Hematopoietic multipotent progenitor cell treated with erythropoietin and hydrocortisone succinate and interleukin-3 and kit ligand, for 15 days (in vitro differentiated cells): ENCODE measurements around the gene EHF.

ENCODE experiments used
- DNase-seq: peaks from one replicate; pipeline ENCODE4 v3.0.0-alpha.2; 2015; ENCODE audit warnings: low spot score

EHF gene

GRCh38 chr11:34625576-34625975 is 4.7 kb downstream of the EHF start:
- DNase-seq, result no peak

GRCh38 chr11:34626393-34626792 is 5.5 kb downstream of the EHF start:
- no peak for DNase-seq

- DNase-seq, result no peak
Observed at GRCh38 chr11:34627197-34627596, 6.3 kb downstream of the EHF start.

- DNase-seq, result no peak
Observed at GRCh38 chr11:34629711-34630110, 8.8 kb downstream of the EHF start.

GRCh38 chr11:34630544-34630943 is 9.7 kb downstream of the EHF start:
- DNase-seq, result no peak

- DNase-seq, result no peak
Observed at GRCh38 chr11:34631297-34631696, 10.4 kb downstream of the EHF start.

GRCh38 chr11:34631737-34632104 is 10.8 kb downstream of the EHF start:
- no peak for DNase-seq

GRCh38 chr11:34632105-34632791 is 11.4 kb downstream of the EHF start:
- DNase-seq, result no peak

GRCh38 chr11:34633640-34633989 is 12.7 kb downstream of the EHF start:
- no peak for DNase-seq

GRCh38 chr11:34633990-34634693 is 13.2 kb downstream of the EHF start:
- no peak for DNase-seq

GRCh38 chr11:34634694-34635062 is 13.8 kb downstream of the EHF start:
- no peak for DNase-seq

- no peak for DNase-seq
Observed at GRCh38 chr11:34636127-34636526, 15.2 kb downstream of the EHF start.

- DNase-seq, result no peak
Observed at GRCh38 chr11:34637303-34637702, 16.4 kb downstream of the EHF start.

- DNase-seq, result no peak
Observed at GRCh38 chr11:34638897-34639296, 18.0 kb downstream of the EHF start.

- no peak for DNase-seq
Observed at GRCh38 chr11:34639545-34639944, 18.7 kb downstream of the EHF start.

- DNase-seq, result no peak
Observed at GRCh38 chr11:34640050-34640923, 19.4 kb downstream of the EHF start.

GRCh38 chr11:34640924-34641275 is 20.0 kb downstream of the EHF start:
- no peak for DNase-seq

- no peak for DNase-seq
Observed at GRCh38 chr11:34641456-34641855, 20.6 kb downstream of the EHF start.

GRCh38 chr11:34642001-34642554 is 21.2 kb downstream of the EHF start:
- no peak for DNase-seq

- no peak for DNase-seq
Observed at GRCh38 chr11:34642873-34643272, 22.0 kb downstream of the EHF start.

GRCh38 chr11:34643311-34643710 is 22.4 kb downstream of the EHF start:
- no peak for DNase-seq

- no peak for DNase-seq
Observed at GRCh38 chr11:34643846-34644245, 23.0 kb downstream of the EHF start.
